Bronchial epithelial cell (primary cell): ENCODE results near the gene ATF7IP. TPM values are rescaled to one million over a fixed set of nuclear protein-coding genes. Genes with fewer than 3 reads are reported as not detected.

Experiments
- DNase-seq: peaks from one replicate; pipeline ENCODE4 v3.0.0-alpha.2; 2010; ENCODE audit warnings: low read depth
- FAIRE-seq: peaks from 2 replicates; lab custom pipeline; 2011; peaks lifted over from hg19 to GRCh38; lab: Jason Lieb, UNC
- H3K27me3 ChIP-seq: 2 replicates; pipeline ENCODE4 v1.5.1; 2011; ENCODE audit warnings: low read length; ENCODE audit not compliant: control insufficient read depth, insufficient read depth
- H3K36me3 ChIP-seq: 2 replicates; pipeline ENCODE4 v1.5.1; 2011; ENCODE audit warnings: low read length; ENCODE audit not compliant: control insufficient read depth, insufficient read depth
- H3K4me3 ChIP-seq: 2 replicates; pipeline ENCODE4 v1.5.1; 2011; ENCODE audit warnings: mild to moderate bottlenecking, low read depth, low read length, control low read depth
- total RNA-seq: library from RNA; depleted of rRNA; stranded (reverse); fragments of >200 nt; gene quantifications from 2 replicates; pipeline ENCODE4 v1.2.1, GENCODE V29; 2014
- TF ChIP-seq, protein P1 (sequence below): IDR thresholded peaks from 2 replicates; pipeline ENCODE4 v1.5.1; 2011; ENCODE audit warnings: mild to moderate bottlenecking, moderate library complexity, low read length, control low read depth, inconsistent platforms; ENCODE audit not compliant: insufficient read depth, severe bottlenecking

Gene ATF7IP
- total RNA-seq, 1 donor from 2014 or later: 22.4 TPM

DNA sequence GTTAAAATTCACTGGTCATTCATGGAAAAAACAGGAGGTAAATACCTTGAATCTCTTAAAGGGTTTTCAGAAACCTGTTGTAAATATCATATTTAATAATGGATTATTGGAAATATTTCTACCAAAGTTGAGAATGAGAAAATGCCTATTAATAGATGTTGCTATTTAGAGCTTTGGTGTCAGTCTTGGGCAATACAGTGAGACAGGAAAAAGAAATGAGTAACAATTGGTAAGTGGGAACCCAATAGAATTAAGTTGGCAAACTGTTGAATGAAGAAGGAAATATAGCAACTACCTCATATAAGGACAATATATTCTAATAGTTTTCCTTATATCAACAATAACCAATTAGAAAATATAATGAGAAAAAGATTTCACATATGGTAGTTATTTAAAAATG, 78.0 kb downstream of the ATF7IP start:
- TF ChIP-seq, protein P1, sequence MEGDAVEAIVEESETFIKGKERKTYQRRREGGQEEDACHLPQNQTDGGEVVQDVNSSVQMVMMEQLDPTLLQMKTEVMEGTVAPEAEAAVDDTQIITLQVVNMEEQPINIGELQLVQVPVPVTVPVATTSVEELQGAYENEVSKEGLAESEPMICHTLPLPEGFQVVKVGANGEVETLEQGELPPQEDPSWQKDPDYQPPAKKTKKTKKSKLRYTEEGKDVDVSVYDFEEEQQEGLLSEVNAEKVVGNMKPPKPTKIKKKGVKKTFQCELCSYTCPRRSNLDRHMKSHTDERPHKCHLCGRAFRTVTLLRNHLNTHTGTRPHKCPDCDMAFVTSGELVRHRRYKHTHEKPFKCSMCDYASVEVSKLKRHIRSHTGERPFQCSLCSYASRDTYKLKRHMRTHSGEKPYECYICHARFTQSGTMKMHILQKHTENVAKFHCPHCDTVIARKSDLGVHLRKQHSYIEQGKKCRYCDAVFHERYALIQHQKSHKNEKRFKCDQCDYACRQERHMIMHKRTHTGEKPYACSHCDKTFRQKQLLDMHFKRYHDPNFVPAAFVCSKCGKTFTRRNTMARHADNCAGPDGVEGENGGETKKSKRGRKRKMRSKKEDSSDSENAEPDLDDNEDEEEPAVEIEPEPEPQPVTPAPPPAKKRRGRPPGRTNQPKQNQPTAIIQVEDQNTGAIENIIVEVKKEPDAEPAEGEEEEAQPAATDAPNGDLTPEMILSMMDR: no peak
- Histone ChIP-seq H3K4me3 (no peak overlapping the region), H3K27me3 (no peaks in the 10 kb centered on the region), H3K36me3 (no peaks in the 10 kb centered on the region)
- DNase-seq: peak; percentile 49
- FAIRE-seq: no peak

DNA sequence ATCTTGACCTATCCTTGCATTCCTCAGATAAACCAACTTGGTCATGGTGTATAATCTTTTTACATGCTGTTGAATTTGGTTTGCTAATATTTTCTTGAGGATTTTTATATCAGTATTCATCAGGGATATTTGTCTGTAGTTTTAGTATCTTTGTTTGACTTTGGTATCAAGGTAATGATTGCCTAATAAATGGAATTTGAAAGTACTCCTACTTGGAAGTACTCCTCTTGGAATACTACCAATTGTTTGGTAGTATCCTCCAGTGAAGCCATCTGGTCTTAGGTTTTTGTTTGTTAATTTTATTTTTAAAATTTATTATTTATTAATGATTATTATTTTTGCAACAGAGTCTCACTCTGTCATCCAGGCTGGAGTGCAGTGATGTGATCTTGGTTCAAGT, 85.0 kb downstream of the ATF7IP start:
- DNase-seq (no peak), FAIRE-seq (no peak)
- no peaks in the 10 kb centered on the region for H3K36me3 ChIP-seq
- no peaks in the 10 kb centered on the region for H3K27me3 ChIP-seq
- TF ChIP-seq, protein P1: no peak
- no peak overlapping the region for H3K4me3 ChIP-seq

DNA sequence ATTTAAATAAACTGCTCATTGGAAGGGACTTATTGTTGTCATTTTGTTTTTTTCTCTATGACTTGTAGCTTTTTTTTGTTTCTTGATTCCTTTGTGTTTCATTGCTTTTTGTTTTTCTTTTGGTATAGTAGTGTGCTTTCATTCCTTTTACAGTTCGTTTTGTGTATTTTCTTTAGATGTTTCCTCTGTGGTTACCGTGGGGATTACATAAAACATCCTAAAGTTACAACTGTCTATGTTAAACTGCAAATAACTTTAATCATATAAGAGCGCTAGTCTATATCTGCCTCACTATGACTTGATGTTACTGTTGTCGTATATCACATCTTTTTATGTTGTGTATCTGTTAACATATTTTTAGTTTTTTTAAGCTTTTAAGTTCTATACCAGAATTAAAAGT, 86.9 kb downstream of the ATF7IP start:
- TF ChIP-seq, protein P1: no peak
- Histone ChIP-seq H3K27me3 (no peaks in the 10 kb centered on the region), H3K4me3 (no peak overlapping the region), H3K36me3 (peaks cover 2% of the 10 kb centered on the region)
- FAIRE-seq (no peak), DNase-seq (no peak)

GRCh38 chr12:14452865-14453264, 87.4 kb downstream of the ATF7IP start:
- DNase-seq (no peak), FAIRE-seq (no peak)
- Histone ChIP-seq H3K36me3 (peaks cover 2% of the 10 kb centered on the region), H3K4me3 (no peak overlapping the region), H3K27me3 (no peaks in the 10 kb centered on the region)
- TF ChIP-seq, protein P1: no peak

DNA sequence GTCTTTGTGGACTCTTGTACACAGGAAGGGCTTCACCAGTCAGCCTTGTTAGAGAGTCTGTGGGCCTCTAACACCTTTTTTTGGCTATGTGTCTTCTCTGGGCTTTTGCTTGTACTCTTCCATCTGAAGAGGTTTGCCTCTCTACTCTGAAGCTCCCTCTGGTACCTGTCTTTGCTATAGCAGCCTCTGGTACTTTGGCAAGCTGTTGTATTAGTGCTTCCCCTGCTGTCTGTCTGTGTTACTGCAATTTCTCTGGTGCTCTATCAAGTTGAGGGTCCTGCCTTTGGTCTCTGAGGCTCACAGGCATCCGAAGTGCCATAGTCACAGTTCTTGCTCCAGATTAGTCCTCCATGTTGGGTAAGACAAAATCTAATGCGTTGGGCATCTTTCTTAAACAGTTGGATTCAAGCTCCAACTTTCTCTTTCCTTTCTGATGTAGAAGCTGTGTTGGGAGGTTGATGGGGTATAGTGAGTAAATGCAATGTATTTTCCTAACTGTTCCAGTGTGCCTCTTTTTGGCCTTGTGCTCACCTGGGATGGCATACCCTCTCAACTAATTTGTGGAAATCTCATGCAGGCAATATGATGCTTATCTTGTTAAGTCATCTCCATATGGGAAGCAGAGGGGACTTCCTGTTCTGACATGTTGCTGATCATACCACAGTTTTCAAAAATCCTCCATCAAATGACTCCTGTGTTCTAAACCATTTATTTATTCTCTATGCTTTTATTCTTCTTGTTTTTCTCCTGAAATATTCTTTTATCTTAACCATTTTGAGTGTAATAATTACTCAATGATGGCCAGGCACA, 88.8 kb downstream of the ATF7IP start:
- FAIRE-seq (no peak), DNase-seq (peak; percentile 53)
- peaks cover 2% of the 10 kb centered on the region for H3K36me3 ChIP-seq
- TF ChIP-seq, protein P1: peak; percentile 67
- H3K27me3 ChIP-seq: no peaks in the 10 kb centered on the region
- H3K4me3 ChIP-seq: no peak overlapping the region
